A673 (cell line): ENCODE results near the gene ZHX3.

Experiments
- EZH2 ChIP-seq: fragments of 200-600 bp; sonication (generic); IDR thresholded peaks from 2 replicates; pipeline ENCODE4 v1.6.1; 2017; ENCODE audit warnings: borderline replicate concordance, low read depth, mild to moderate bottlenecking, mixed read lengths, antibody characterized with exemption, low read length; ENCODE audit not compliant: poor library complexity, severe bottlenecking
- TF ChIP-seq, protein P1 (sequence below): fragments of 300-800, 200-600 bp; sonication (generic); conservative IDR thresholded peaks from 2 replicates; pipeline ENCODE4 v1.5.1; 2017; ENCODE audit warnings: low read depth, mild to moderate bottlenecking, antibody characterized with exemption, low read length, moderate library complexity, mixed read lengths

DNA sequence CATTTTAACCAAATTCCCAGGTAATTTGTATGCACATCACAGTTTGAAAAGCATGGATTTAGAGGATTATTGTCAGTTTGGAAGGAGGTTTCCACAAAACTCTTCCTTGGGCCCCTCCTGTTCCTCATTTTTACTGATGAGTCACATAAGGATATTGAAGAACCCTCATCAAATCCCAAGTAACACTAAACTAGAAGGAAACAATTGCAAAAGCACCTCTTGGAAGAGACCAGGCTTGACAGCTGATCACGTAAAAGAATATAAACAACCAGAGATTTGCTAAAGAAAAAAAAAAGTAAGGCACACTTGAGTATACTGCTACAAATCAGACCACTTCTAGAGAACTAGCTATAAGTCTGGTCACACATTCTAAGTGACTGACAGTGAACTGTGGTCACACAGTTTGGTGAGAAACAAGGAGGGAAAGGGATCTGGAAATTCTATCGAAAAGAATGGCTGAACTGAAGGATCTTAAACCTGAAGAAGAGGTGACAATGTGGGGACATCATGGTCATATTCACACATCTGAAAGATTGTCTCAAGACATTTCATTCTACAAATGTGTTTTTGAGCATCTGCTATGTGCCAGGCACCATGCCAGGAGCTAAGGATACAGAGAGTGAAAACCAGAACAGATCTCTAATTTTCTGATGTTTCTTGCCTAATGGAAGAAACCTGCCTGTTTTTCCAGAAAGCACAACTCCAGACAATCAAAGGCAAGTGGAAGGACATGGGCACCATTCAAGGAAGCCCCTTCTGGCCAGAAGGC is 24.1 kb downstream of the ZHX3 start:
- no peak for TF ChIP-seq EZH2
- TF ChIP-seq, protein P1, sequence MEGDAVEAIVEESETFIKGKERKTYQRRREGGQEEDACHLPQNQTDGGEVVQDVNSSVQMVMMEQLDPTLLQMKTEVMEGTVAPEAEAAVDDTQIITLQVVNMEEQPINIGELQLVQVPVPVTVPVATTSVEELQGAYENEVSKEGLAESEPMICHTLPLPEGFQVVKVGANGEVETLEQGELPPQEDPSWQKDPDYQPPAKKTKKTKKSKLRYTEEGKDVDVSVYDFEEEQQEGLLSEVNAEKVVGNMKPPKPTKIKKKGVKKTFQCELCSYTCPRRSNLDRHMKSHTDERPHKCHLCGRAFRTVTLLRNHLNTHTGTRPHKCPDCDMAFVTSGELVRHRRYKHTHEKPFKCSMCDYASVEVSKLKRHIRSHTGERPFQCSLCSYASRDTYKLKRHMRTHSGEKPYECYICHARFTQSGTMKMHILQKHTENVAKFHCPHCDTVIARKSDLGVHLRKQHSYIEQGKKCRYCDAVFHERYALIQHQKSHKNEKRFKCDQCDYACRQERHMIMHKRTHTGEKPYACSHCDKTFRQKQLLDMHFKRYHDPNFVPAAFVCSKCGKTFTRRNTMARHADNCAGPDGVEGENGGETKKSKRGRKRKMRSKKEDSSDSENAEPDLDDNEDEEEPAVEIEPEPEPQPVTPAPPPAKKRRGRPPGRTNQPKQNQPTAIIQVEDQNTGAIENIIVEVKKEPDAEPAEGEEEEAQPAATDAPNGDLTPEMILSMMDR: no peak
